HepG2 (cell line): ENCODE data around the gene OST4.

ENCODE experiments used
- EZH2 ChIP-seq: conservative IDR thresholded peaks from 2 replicates; pipeline ENCODE4 v1.6.1; 2012; ENCODE audit warnings: mild to moderate bottlenecking, low read depth, low read length, moderate library complexity
- HOXD1 ChIP-seq: sonication (generic); formaldehyde crosslinking; IDR thresholded peaks from 2 replicates; pipeline ENCODE4 v1.5.0; 2020; ENCODE audit warnings: missing genetic modification reagents
- MBNL3 ChIP-seq: fragments of 250-450 bp; sonication (Bioruptor Pico); conservative IDR thresholded peaks from 2 replicates; pipeline ENCODE4 v1.8.0; 2022; ENCODE audit warnings: mild to moderate bottlenecking, inconsistent platforms
- NFIB ChIP-seq: sonication (generic); formaldehyde crosslinking; IDR thresholded peaks from 2 replicates; pipeline ENCODE4 v1.9.0; 2021; ENCODE audit warnings: missing genetic modification reagents, mild to moderate bottlenecking, borderline replicate concordance
- SMC3 ChIP-seq: IDR thresholded peaks from 2 replicates; pipeline ENCODE4 v1.6.1; 2011; ENCODE audit warnings: low read length, improper control_type of control experiment
- TARDBP ChIP-seq: sonication (generic); formaldehyde crosslinking; IDR thresholded peaks from 2 replicates; pipeline ENCODE4 v1.8.0; 2022; ENCODE audit warnings: mild to moderate bottlenecking, missing genetic modification reagents
- TCF12 ChIP-seq, 2 experiments: fragments of 450-650 bp in 1 of 2; sonication (generic) in 1 of 2; formaldehyde crosslinking in 1 of 2; IDR thresholded peaks; 2 replicates each; pipeline versions ENCODE4 v1.6.1 to v1.8.0; 2017 to 2022; ENCODE audit warnings: antibody characterized with exemption in 1 of 2, mild to moderate bottlenecking in 1 of 2, missing genetic modification reagents in 1 of 2, moderate library complexity in 1 of 2
- USF2 ChIP-seq, 2 experiments: sonication (generic) in 1 of 2; formaldehyde crosslinking in 1 of 2; IDR thresholded peaks; 2 replicates each; pipeline versions ENCODE4 v1.5.1 to v1.6.1; 2011 to 2020; ENCODE audit warnings: borderline replicate concordance in 1 of 2, low read depth in 1 of 2, low read length in 1 of 2, mild to moderate bottlenecking in 1 of 2, missing genetic modification reagents in 1 of 2, moderate library complexity in 1 of 2
- ZBTB33 ChIP-seq: sonication (generic); formaldehyde crosslinking; IDR thresholded peaks from 2 replicates; pipeline ENCODE4 v1.4.0; 2020; ENCODE audit warnings: missing genetic modification reagents
- ZNF138 ChIP-seq: sonication (generic); formaldehyde crosslinking; IDR thresholded peaks from 2 replicates; pipeline ENCODE4 v1.5.0; 2020; ENCODE audit warnings: mild to moderate bottlenecking, low read depth, missing genetic modification reagents
- ZNF207 ChIP-seq: fragments of 450-650 bp; IDR thresholded peaks from 2 replicates; pipeline ENCODE4 v1.6.1; 2016; ENCODE audit warnings: antibody characterized with exemption, borderline replicate concordance
- ZNF549 ChIP-seq: sonication (generic); formaldehyde crosslinking; IDR thresholded peaks from 2 replicates; pipeline ENCODE4 v1.5.0; 2020; ENCODE audit warnings: missing genetic modification reagents
- TF ChIP-seq, protein P1 (sequence below), 2 experiments: sonication (generic) in 1 of 2; formaldehyde crosslinking in 1 of 2; IDR thresholded peaks; 2 replicates each; pipeline versions ENCODE4 v1.4.0 to v1.6.1; 2018 to 2020; ENCODE audit warnings: missing genetic modification reagents in 2 of 2, borderline replicate concordance in 1 of 2, low read depth in 1 of 2, mild to moderate bottlenecking in 1 of 2, missing biosample characterization in 1 of 2

- TF ChIP-seq USF2 (IDR thresholded peaks at IDR 0.05; ENCODE audit: low read depth, low read length) = no peak
- no peak for TF ChIP-seq USF2 (CRISPR knock-in tag; IDR thresholded peaks at IDR 0.05; ENCODE audit: borderline replicate concordance)
- TF ChIP-seq ZNF138 (CRISPR knock-in tag) = no peak
- TF ChIP-seq TCF12 (IDR thresholded peaks at IDR 0.05) = no peak
- TF ChIP-seq TCF12 (CRISPR knock-in tag; IDR thresholded peaks at IDR 0.05) = no peak
- TF ChIP-seq MBNL3 (CRISPR knock-in tag) = no peak
- no peak for TF ChIP-seq NFIB (CRISPR knock-in tag)
- no peak for TF ChIP-seq ZNF207
- TF ChIP-seq EZH2 = no peak
- TF ChIP-seq SMC3 = no peak
- TF ChIP-seq ZNF549 = no peak
- no peak for TF ChIP-seq TARDBP
- no peak for TF ChIP-seq ZBTB33 (CRISPR knock-in tag)
- TF ChIP-seq, protein P1, sequence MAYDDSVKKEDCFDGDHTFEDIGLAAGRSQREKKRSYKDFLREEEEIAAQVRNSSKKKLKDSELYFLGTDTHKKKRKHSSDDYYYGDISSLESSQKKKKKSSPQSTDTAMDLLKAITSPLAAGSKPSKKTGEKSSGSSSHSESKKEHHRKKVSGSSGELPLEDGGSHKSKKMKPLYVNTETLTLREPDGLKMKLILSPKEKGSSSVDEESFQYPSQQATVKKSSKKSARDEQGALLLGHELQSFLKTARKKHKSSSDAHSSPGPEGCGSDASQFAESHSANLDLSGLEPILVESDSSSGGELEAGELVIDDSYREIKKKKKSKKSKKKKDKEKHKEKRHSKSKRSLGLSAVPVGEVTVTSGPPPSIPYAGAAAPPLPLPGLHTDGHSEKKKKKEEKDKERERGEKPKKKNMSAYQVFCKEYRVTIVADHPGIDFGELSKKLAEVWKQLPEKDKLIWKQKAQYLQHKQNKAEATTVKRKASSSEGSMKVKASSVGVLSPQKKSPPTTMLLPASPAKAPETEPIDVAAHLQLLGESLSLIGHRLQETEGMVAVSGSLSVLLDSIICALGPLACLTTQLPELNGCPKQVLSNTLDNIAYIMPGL (CRISPR knock-in tag; IDR thresholded peaks at IDR 0.05; ENCODE audit: borderline replicate concordance in 1 of 2, low read depth in 1 of 2) = no peak
- TF ChIP-seq HOXD1 (CRISPR knock-in tag) = peak; percentile 60; the same call in 1 of the 2 replicates
Observed at GRCh38 chr2:27049422-27050280, 21.8 kb downstream of the OST4 start.
